GM10266 (cell line): Measurements from ENCODE around the gene NT5E.

ENCODE experiments used
- DNase-seq: peaks from one replicate; pipeline ENCODE4 v3.0.0; 2012; ENCODE audit errors: extremely low spot score
- TF ChIP-seq, protein P1 (sequence below): IDR thresholded peaks from 2 replicates; pipeline ENCODE4 v1.5.1; 2012; ENCODE audit warnings: mild to moderate bottlenecking, low read depth; ENCODE audit not compliant: control insufficient read depth, insufficient read depth; ENCODE audit errors: missing control alignments

The NT5E gene

DNA sequence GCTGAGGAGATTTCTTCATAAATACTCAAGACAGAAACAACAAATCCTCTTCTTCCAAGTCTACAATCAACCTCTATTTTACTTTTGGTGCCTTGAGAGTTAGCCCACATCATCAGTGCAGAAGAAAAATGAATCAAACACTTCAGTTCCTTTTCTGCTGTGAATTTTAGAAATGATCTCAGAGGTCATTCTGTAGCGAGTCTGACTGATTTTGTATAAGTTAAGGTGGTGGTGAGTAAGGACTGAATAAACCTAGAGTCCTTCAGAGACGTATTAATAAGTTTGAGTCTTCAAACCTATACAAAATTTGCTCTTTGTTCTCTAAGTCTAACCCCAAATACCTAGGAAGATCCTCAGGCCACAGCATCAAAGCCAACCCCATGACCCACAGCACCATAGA lies 33.1 kb upstream of the NT5E start:
- no peak for DNase-seq
- TF ChIP-seq, protein P1, sequence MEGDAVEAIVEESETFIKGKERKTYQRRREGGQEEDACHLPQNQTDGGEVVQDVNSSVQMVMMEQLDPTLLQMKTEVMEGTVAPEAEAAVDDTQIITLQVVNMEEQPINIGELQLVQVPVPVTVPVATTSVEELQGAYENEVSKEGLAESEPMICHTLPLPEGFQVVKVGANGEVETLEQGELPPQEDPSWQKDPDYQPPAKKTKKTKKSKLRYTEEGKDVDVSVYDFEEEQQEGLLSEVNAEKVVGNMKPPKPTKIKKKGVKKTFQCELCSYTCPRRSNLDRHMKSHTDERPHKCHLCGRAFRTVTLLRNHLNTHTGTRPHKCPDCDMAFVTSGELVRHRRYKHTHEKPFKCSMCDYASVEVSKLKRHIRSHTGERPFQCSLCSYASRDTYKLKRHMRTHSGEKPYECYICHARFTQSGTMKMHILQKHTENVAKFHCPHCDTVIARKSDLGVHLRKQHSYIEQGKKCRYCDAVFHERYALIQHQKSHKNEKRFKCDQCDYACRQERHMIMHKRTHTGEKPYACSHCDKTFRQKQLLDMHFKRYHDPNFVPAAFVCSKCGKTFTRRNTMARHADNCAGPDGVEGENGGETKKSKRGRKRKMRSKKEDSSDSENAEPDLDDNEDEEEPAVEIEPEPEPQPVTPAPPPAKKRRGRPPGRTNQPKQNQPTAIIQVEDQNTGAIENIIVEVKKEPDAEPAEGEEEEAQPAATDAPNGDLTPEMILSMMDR: no peak

DNA sequence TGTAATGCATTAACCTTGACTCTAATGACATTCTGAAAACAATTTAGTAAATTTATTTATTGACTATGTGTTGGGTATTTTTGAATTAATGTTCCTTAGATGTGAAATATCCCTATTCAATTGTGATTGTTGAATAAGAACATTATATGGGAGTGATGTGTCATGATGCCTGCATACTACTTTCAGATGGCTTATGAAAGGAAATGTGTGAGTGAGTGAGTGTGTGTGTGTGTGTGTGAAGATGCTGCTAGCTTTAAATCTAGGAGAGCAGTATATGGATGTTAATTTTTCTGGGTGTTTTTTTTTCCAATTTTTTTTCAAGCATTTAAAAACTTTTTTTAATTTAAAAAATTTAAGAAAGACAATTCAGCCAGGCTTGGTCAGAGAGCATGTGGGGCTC lies 32.5 kb upstream of the NT5E start:
- DNase-seq: no peak
- TF ChIP-seq, protein P1: no peak

DNA sequence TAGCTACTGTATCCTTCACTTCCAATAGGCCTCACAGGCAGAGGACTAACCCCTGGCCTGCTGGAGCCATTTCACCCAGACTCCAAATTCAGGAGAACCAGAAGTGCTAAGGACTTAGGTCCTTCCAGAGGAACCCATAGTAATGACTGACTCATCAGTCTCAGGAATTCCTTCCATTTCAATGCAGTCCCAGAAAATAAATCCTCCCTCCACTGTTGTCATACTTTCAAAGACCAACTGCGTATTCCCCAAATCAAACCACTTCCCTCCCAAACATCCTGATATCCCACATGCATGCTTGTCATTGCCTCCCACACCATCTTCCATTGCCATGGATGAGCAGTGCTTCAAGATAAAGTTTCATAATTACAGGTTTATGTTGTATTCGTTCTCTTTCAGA lies 31.8 kb upstream of the NT5E start:
- TF ChIP-seq, protein P1: no peak
- DNase-seq: no peak

DNA sequence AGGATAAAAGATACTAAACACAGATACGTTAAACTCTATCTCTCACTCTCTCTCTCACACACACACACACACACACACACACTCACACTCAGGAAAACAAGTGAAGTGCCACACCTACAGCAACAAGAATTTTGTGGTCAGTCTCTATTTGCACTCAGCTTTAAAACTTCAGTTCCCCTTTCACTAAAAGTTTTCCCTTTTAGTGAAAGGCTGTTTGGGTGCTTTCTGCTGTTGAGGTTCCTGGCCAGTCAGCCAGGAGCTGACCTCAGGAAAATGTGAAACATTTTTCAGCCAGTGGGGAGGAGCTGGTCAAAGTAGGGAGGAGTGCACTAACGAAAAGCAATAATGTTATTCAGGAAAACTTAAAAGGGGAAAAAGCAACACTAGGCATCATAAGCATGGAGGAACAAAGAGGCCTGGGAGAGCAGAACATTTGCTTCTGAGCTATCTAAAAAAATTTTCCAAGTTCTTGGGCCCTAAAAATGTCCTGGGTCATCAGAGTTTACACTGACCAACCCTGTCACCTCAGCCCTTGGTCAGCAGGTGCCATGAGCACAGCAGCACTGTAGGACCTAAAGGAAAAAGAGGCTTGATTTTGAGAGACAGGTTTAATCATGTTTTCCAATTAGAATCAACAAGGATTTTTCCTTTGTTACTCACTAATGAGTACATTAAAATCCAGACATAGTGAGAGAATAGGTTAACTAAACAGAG lies 30.7 kb upstream of the NT5E start:
- peak; percentile 28 for DNase-seq
- TF ChIP-seq, protein P1: no peak

DNA sequence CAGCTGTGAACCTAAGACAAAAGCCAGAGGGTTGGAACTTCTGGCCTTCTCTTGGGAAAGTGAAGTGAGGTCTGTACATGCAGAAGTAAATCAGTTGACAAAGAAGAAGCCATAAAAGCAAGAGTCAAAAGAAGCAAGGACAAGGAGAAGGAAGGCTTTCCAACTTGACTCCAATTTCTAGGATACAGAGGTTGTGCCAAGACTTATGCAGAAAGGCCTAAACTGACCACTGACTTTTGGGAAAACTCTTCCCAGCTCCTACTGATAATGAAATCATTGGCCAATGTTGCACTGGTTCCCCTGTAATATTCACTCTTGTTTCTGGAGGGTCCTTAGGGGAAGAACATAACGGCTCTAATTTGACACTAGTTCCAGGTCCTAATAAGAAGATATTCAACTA lies 29.3 kb upstream of the NT5E start:
- TF ChIP-seq, protein P1: no peak
- no peak for DNase-seq

DNA sequence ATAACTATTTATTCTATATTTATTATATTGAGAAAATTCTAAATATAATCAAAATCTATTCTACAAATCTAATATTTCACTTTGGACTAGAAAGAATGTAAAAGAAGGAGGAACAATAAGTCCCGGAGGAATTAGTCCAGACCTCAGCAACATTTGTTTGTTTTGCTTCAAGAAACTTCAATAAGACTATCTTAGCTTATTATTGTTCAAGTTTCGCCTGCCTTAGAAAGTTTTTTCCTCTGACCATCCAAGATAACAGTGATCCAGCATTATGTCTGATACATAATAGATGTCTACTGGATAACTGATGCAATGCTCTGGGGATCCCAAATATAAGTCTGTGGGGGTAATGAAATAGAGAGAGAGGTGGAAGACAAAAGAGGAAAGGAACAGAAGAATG lies 28.7 kb upstream of the NT5E start:
- DNase-seq: no peak
- TF ChIP-seq, protein P1: no peak

- DNase-seq: no peak
- TF ChIP-seq, protein P1: no peak
Observed at GRCh38 chr6:85421972-85422371, 27.9 kb upstream of the NT5E start.
